CD4-positive, alpha-beta T cell (primary cell): ENCODE measurements around the gene GAS2L2. TPM values are rescaled to one million over a fixed set of nuclear protein-coding genes. Genes with fewer than 3 reads are reported as not detected.

ENCODE experiments used
- ATAC-seq: fragments of 200-7000 bp; cut with Tn5 transposase; one replicate; pipeline ENCODE4 v1.10.0; 2022; ENCODE audit warnings: mild to moderate bottlenecking; ENCODE audit not compliant: poor library complexity
- CTCF ChIA-PET: fragments of 350-600 bp; sonication (Branson Sonifier 250); formaldehyde crosslinking; loops from one replicate; lab custom pipeline; 2021; ENCODE audit warnings: antibody characterized with exemption, inconsistent platforms; lab: Charles Lee
- POLR2A ChIA-PET: fragments of 350-600 bp; sonication (Branson Sonifier 250); formaldehyde crosslinking; loops from one replicate; lab custom pipeline; 2021; ENCODE audit warnings: antibody characterized with exemption, inconsistent platforms; lab: Charles Lee
- DNase-seq, 14 experiments: peaks; one replicate each; pipeline ENCODE4 v3.0.0-alpha.2; 2013 to 2020; ENCODE audit warnings: mixed read lengths in 2 of 14
- H3K27ac ChIP-seq, 2 donors: one replicate each; pipeline versions ENCODE4 v1.5.1 to v1.7.0; 2013; ENCODE audit warnings: low read length in 2 of 2, low read depth in 1 of 2, mild to moderate bottlenecking in 1 of 2
- H3K27me3 ChIP-seq, 2 experiments: 1 replicate in 1 of 2; 2 replicates in 1 of 2; pipeline versions ENCODE4 v1.6.1 to v1.7.0; 2013; ENCODE audit warnings: low read length in 2 of 2, control low read depth in 1 of 2, mild to moderate bottlenecking in 1 of 2, moderate library complexity in 1 of 2; ENCODE audit not compliant: insufficient read depth in 2 of 2, control insufficient read depth in 1 of 2
- H3K36me3 ChIP-seq: one replicate; pipeline ENCODE4 v1.6.1; 2013; ENCODE audit warnings: low read length, control low read depth; ENCODE audit not compliant: insufficient read depth
- H3K4me1 ChIP-seq: one replicate; pipeline ENCODE4 v1.6.1; 2013; ENCODE audit warnings: low read length, control low read depth; ENCODE audit not compliant: insufficient read depth
- H3K4me3 ChIP-seq: one replicate; pipeline ENCODE4 v1.5.1; 2013; ENCODE audit warnings: mild to moderate bottlenecking, low read length, moderate library complexity
- H3K9me3 ChIP-seq, 2 experiments: 1 replicate in 1 of 2; 2 replicates in 1 of 2; pipeline versions ENCODE4 v1.6.1 to v1.7.0; 2013; ENCODE audit warnings: low read length in 2 of 2, mild to moderate bottlenecking in 2 of 2, control low read depth in 1 of 2, moderate library complexity in 1 of 2; ENCODE audit not compliant: control insufficient read depth in 1 of 2, insufficient read depth in 1 of 2
- H3K27ac Mint-ChIP-seq: one replicate; pipeline ENCODE4 v1.8.0; 2020; ENCODE audit warnings: mixed read lengths
- H3K27me3 Mint-ChIP-seq: one replicate; pipeline ENCODE4 v1.8.0; 2021; ENCODE audit warnings: mixed read lengths
- H3K36me3 Mint-ChIP-seq: one replicate; pipeline ENCODE4 v1.8.0; 2021; ENCODE audit warnings: low read depth, mixed read lengths
- H3K4me1 Mint-ChIP-seq: one replicate; pipeline ENCODE4 v1.8.0; 2021; ENCODE audit warnings: low read depth, mixed read lengths
- H3K4me3 Mint-ChIP-seq: one replicate; pipeline ENCODE4 v1.8.0; 2020; ENCODE audit warnings: mild to moderate bottlenecking, mixed read lengths
- H3K9me3 Mint-ChIP-seq: one replicate; pipeline ENCODE4 v1.8.0; 2020; ENCODE audit warnings: mixed read lengths
- CTCF ChIP-seq: fragments of 200-600 bp; IDR thresholded peaks from one replicate; pipeline ENCODE4 v1.8.0; 2022; ENCODE audit warnings: antibody characterized with exemption, mild to moderate bottlenecking
- intact Hi-C, 2 experiments: fragments of 100-400 bp; cut with DNase I in 1 of 2; cut with micrococcal nuclease in 1 of 2; formaldehyde crosslinking; loops; one replicate each; pipeline versions ENCODE4 v1.15.1 to v1.9.0; 2023 to 2025; cut with DNase I, micrococcal nuclease
- total RNA-seq, 174 experiments: library from RNA in 2 of 174; stranded (reverse) in 2 of 174; gene quantifications; one replicate each; pipeline ENCODE4 v1.2.3 and lab custom pipeline; 2021 to 2026

GAS2L2 gene
- total RNA-seq, 2 experiments from 2014 or later, result 0.19 to 0.22 TPM

GRCh38 chr17:35744830-35745229 is 8.2 kb downstream of the GAS2L2 start:
- Histone ChIP-seq H3K36me3 (no peaks in the 10 kb centered on the region), H3K27ac (no peak overlapping the region), H3K9me3 (peaks cover 0 to 19% of the 10 kb centered on the region in 2 experiments), H3K4me3 (no peak overlapping the region), H3K4me1 (peaks cover 19% of the 10 kb centered on the region), H3K27me3 (peaks cover 41 to 51% of the 10 kb centered on the region in 2 experiments)
- no peaks in the 10 kb centered on the region for H3K36me3 Mint-ChIP-seq
- no peak for DNase-seq
- ChIA-PET CTCF (interaction anchor here (1.2 kb wide), 1 partner anchor 19 kb away, joined by 3 read pairs; no protein-coding TSS in a partner anchor), POLR2A (interaction anchor here (0.6 kb wide), 2 partner anchors 91 to 622 kb away, joined by 3 read pairs; no protein-coding TSS in a partner anchor)
- H3K27ac Mint-ChIP-seq, result no peak overlapping the region
- peaks cover 59% of the 10 kb centered on the region for H3K27me3 Mint-ChIP-seq
- intact Hi-C loops, result loop anchor here (5.0 to 10.0 kb wide), 6 partner anchors 188 to 1203 kb away; partner anchors contain the start of genes SLFN12L (in 1 of the 2) and SLFN5 (in 1 of the 2)
- ATAC-seq, result no peak
- TF ChIP-seq CTCF, result no peak
- no peaks in the 10 kb centered on the region for H3K4me1 Mint-ChIP-seq
- no peak overlapping the region for H3K4me3 Mint-ChIP-seq
- H3K9me3 Mint-ChIP-seq, result no peaks in the 10 kb centered on the region

- DNase-seq (peak in 1 of 14 experiments; percentile 14), ATAC-seq (no peak)
- Mint-ChIP-seq H3K27me3 (peaks cover 52% of the 10 kb centered on the region), H3K9me3 (no peaks in the 10 kb centered on the region), H3K27ac (no peak overlapping the region), H3K4me3 (no peak overlapping the region), H3K4me1 (no peaks in the 10 kb centered on the region), H3K36me3 (no peaks in the 10 kb centered on the region)
- CTCF ChIA-PET, result interaction anchor here (1.4 kb wide), 1 partner anchor 20 kb away, joined by 4 read pairs; no protein-coding TSS in a partner anchor
- no peak for TF ChIP-seq CTCF
- no peaks in the 10 kb centered on the region for H3K36me3 ChIP-seq
- H3K4me3 ChIP-seq, result no peak overlapping the region
- POLR2A ChIA-PET, result no interaction called here
- H3K9me3 ChIP-seq, result peaks cover 0 to 15% of the 10 kb centered on the region in 2 experiments
- intact Hi-C loops, result loop anchor here in 1 of 2 experiments (10.0 kb wide), 1 partner anchor 499 kb away; the partner anchor contains the start of gene SLFN5
- no peak overlapping the region for H3K27ac ChIP-seq
- H3K27me3 ChIP-seq, result peaks cover 32 to 40% of the 10 kb centered on the region in 2 experiments
- peaks cover 19% of the 10 kb centered on the region for H3K4me1 ChIP-seq
Observed at GRCh38 chr17:35743626-35744328, 9.3 kb downstream of the GAS2L2 start.

GRCh38 chr17:35742896-35743477 is 10.1 kb downstream of the GAS2L2 start:
- no peak for TF ChIP-seq CTCF
- no peaks in the 10 kb centered on the region for H3K9me3 Mint-ChIP-seq
- no peak overlapping the region for H3K4me3 ChIP-seq
- ChIA-PET POLR2A (no interaction called here), CTCF (interaction anchor here (1.4 kb wide), 1 partner anchor 21 kb away, joined by 4 read pairs; no protein-coding TSS in a partner anchor)
- no peaks in the 10 kb centered on the region for H3K36me3 Mint-ChIP-seq
- intact Hi-C loops, result loop anchor here in 1 of 2 experiments (10.0 kb wide), 1 partner anchor 498 kb away; the partner anchor contains the start of gene SLFN5
- H3K27ac ChIP-seq, result no peak overlapping the region
- no peak overlapping the region for H3K27ac Mint-ChIP-seq
- H3K27me3 Mint-ChIP-seq, result peaks cover 44% of the 10 kb centered on the region
- peaks cover 24 to 34% of the 10 kb centered on the region in 2 experiments for H3K27me3 ChIP-seq
- no peaks in the 10 kb centered on the region for H3K4me1 Mint-ChIP-seq
- DNase-seq (no peak), ATAC-seq (no peak)
- H3K4me3 Mint-ChIP-seq, result no peak overlapping the region
- H3K9me3 ChIP-seq, result peaks cover 0 to 11% of the 10 kb centered on the region in 2 experiments
- H3K36me3 ChIP-seq, result no peaks in the 10 kb centered on the region
- H3K4me1 ChIP-seq, result peaks cover 19% of the 10 kb centered on the region
